SU-DHL-6 (cell line): Measurements from ENCODE around the gene SYNDIG1.

Experiments
- EZH2phosphoT487 ChIP-seq: fragments of 200-600 bp; sonication (generic), shearing (Covaris generic); conservative IDR thresholded peaks from 2 replicates; pipeline ENCODE4 v1.6.1; 2018; ENCODE audit warnings: mild to moderate bottlenecking, antibody characterized with exemption, low read length, moderate library complexity, mixed read lengths
- TF ChIP-seq, protein P1 (sequence below): fragments of 200-600 bp; sonication (generic); IDR thresholded peaks from one replicate; pipeline ENCODE4 v1.5.1; 2017; ENCODE audit warnings: antibody characterized with exemption, mild to moderate bottlenecking, low read length, moderate library complexity; ENCODE audit not compliant: insufficient read depth, poor library complexity, severe bottlenecking

DNA sequence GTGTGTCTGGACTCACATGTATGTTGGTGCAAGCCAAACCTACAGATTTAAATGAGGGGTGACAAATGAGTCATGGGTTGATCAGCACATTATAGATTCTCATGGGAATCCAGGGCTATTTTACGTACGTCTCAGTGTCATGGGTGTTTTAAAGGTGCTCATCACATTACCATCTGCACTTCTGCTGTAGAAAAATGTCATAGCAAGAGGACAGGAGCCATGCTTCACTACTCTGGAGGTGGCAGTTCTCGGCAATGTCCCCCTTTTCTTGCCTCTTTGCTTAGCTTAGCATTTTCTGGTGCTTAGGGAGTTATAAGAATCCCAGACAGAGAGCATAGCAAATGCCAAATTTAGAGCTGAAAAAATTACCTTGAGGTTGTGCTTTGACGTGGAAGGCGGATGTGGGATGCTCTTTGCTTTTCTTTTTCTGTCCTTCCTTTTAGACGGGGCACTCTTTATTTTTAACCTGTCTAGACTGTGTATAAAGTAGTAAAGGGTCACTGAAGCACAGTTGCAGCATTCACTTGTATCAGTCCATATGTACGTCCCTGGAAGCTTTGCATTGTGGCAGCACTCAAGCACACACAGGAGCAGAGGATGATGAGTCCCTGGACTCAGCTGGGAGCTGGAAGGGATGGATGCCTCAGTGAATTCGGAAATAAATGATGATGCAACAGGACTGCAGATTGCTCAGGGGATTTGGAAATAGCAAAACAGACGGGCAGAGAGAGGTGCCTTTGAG, 139.7 kb downstream of the SYNDIG1 start:
- TF ChIP-seq, protein P1, sequence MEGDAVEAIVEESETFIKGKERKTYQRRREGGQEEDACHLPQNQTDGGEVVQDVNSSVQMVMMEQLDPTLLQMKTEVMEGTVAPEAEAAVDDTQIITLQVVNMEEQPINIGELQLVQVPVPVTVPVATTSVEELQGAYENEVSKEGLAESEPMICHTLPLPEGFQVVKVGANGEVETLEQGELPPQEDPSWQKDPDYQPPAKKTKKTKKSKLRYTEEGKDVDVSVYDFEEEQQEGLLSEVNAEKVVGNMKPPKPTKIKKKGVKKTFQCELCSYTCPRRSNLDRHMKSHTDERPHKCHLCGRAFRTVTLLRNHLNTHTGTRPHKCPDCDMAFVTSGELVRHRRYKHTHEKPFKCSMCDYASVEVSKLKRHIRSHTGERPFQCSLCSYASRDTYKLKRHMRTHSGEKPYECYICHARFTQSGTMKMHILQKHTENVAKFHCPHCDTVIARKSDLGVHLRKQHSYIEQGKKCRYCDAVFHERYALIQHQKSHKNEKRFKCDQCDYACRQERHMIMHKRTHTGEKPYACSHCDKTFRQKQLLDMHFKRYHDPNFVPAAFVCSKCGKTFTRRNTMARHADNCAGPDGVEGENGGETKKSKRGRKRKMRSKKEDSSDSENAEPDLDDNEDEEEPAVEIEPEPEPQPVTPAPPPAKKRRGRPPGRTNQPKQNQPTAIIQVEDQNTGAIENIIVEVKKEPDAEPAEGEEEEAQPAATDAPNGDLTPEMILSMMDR: no peak
- TF ChIP-seq EZH2phosphoT487: no peak
